Testis (tissue), 2 donors: ENCODE data around the gene SCGB1A1.

ENCODE experiments used
- CTCF ChIP-seq, 3 experiments: fragments of 450-650 bp in 2 of 3; fragments of 200-600 bp in 1 of 3; sonication (generic) in 1 of 3; IDR thresholded peaks; one replicate each; pipeline ENCODE4 v1.5.1; 2016 to 2019; ENCODE audit warnings: antibody characterized with exemption in 3 of 3, mild to moderate bottlenecking in 2 of 3, moderate library complexity in 1 of 3
- POLR2A ChIP-seq: fragments of 450-650 bp; IDR thresholded peaks from one replicate; pipeline ENCODE4 v1.6.1; 2017; ENCODE audit warnings: antibody characterized with exemption, mild to moderate bottlenecking, moderate library complexity

- no peak for TF ChIP-seq POLR2A
- TF ChIP-seq CTCF (IDR thresholded peaks at IDR 0.05), result no peak
These were observed 19.0 kb upstream of the SCGB1A1 start for GRCh38 chr11:62399878-62400266.
